Urothelium cell line (cell line): ENCODE results near the gene LAMA4.

ENCODE experiments used
- DNase-seq: peaks from one replicate; pipeline ENCODE4 v3.0.0; 2011; ENCODE audit warnings: low spot score, mixed read lengths
- FAIRE-seq: peaks from 2 replicates; lab custom pipeline; 2011; peaks lifted over from hg19 to GRCh38; lab: Jason Lieb, UNC

Gene LAMA4

GRCh38 chr6:112274774-112275173, 20.4 kb upstream of the LAMA4 start:
- no peak for FAIRE-seq
- no peak for DNase-seq

DNA sequence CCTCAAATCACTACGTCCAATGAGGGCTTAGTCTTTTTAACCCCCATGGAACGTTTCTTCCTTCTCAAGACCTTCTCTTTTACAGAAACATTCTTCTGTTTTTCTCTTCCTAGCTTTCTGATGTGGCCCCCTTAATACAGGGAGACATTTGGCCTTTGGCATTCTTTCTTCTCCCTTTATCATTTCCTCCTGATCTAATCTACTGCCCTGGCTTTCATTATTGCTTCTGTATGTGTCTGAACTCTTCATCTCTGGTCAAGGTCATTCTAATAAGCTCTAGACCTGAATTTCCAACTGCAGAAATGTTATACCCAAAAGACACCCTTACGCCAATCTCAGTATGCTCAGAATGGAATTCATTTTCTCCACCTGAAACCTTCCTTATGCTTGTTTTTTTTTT, 18.4 kb upstream of the LAMA4 start:
- FAIRE-seq (no peak), DNase-seq (no peak)

DNA sequence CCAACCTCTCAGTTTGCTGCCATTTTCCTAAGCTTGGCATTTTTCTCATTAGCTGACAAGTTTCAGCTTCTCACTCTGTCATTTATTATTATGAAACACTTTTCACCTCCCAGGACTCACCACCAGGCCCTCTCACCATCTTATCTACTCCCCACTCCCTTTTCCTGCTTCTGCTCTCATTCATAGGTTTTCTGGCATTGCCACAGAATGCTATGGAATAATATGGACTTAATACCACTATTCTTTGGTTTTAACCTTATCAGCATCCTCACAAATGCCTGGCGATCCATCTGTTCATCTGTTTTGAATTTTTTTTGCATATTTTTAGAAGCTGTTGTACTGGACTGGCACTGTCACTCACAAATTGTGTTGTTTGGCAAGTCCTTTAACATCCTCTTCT, 16.4 kb upstream of the LAMA4 start:
- FAIRE-seq = no peak
- DNase-seq = no peak

- no peak for FAIRE-seq
- DNase-seq = no peak
These were observed 15.7 kb upstream of the LAMA4 start for GRCh38 chr6:112269979-112270566.

DNA sequence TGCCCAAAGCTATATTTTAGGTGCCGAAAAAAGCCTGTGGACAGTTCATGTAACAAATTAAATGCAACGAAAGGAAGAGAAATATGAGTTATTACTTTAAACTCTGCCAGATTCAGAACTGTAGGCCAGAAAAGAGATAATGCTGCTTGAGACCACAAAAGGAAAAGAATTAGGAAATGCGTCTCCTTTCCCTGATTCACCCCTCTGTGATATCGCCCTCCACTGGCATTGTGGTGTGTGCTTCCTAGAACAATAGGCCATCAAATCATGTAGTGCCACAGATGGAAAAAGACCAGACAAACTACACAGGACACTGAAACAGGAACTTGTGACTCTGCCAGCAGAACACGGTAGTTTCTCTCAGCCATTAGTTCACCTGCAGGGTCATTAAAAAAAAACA, 14.7 kb upstream of the LAMA4 start:
- DNase-seq (no peak), FAIRE-seq (no peak)

DNA sequence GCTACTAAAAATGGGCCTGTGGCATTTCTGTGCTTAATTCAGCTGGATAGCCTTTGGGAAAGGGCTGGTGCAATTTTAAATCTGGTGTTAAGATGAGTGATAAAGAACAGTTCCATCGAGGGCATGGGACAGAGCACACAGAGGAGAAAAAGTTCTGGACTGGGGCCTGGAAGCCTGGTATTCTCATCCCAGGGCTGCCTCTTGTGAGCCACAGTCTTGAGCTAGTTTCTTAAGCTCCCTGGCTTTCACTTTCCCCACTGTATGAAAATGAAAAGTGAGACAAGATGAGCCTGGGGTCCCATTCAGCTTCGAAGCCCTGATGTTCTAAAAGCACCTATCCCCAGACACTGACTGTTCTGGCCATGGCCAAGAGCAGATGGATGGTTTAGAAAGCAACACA, 14.3 kb upstream of the LAMA4 start:
- no peak for DNase-seq
- no peak for FAIRE-seq

DNA sequence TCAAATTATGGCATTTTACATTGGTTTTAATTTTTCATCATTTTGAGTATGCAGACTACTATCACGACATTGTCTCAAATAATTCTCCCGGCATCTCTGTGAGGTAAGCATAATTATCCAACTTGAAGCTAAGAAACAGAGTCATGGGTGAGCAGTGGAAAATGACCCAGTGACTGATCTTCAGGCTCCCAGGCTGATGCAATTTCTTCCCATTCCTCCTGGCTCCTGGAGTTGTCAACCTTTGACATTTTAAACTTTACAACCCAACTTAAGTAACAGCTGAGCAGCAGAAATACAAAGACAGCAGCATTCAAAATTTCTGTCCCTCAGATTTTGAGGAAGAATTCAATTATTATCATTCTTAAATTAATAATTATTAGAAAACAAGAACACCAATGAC, 13.7 kb upstream of the LAMA4 start:
- DNase-seq (no peak), FAIRE-seq (no peak)

DNA sequence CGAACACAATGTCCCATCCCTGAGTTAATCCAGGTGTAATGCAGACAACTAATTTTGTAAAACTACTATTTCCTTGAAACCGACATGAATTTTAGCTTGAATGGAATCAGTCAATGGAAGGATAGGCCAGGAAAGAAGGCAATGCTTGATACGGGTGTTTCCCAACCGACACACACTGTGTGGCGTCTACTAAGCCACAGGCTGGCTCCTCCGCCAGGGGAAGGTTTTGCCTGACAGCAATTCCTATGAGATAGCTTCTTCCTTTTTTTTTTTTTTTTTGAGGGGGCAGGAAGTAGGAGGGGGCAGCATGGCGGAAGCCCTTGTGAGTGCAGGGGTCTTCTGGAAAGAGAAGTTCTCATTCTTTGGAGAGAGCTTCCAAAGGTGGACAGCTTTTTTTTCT, 12.0 kb upstream of the LAMA4 start:
- DNase-seq (no peak), FAIRE-seq (no peak)

DNA sequence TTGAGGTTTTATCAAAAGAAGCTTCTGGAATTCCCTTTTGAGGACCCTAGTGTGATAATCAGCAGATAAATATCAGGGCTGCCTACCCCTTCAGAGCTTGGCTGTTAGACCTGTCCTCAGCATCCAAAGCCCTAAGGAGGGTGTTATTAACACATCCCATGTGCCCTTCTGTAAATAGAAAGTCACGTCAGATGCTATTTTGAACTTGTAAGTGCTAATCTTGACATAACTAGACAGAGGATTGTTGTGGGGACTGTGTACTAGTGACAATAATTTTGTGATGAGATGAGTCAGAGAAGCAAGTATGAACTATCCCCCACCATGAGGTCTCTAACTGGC, 4.9 kb upstream of the LAMA4 start:
- DNase-seq = no peak
- FAIRE-seq = no peak

DNA sequence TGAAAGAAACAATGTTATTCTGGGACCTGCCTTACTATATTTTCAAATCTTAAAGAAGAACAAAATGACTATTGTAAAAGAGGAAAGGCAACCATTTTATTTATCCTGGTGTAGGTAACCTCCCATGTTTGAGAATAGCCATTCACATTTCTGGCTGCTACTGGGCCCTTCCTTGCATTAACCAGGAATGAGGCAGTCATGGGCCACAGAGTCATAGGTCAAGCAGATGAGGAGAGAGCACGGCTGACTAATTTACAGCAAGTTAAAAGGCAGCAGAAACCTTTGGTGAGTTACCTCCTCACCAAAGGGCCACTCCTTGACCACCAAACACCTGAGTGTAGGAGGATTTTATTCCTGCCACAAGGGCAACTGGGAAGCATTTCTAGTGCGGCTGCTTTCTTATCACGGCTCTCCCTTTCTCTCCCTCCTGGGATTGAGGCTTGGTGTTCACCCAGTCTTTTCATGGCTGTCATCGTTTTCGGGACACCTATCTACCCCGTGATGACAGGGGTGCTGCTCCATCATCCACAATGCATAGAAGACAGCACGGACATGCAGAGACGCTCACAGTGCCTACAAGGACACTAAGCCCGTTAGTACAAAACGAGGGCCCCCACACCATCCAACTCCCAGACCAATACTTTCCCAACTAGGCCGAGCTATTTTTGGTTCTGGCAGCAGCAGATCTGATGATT, 4.4 kb upstream of the LAMA4 start:
- no peak for FAIRE-seq
- no peak for DNase-seq

DNA sequence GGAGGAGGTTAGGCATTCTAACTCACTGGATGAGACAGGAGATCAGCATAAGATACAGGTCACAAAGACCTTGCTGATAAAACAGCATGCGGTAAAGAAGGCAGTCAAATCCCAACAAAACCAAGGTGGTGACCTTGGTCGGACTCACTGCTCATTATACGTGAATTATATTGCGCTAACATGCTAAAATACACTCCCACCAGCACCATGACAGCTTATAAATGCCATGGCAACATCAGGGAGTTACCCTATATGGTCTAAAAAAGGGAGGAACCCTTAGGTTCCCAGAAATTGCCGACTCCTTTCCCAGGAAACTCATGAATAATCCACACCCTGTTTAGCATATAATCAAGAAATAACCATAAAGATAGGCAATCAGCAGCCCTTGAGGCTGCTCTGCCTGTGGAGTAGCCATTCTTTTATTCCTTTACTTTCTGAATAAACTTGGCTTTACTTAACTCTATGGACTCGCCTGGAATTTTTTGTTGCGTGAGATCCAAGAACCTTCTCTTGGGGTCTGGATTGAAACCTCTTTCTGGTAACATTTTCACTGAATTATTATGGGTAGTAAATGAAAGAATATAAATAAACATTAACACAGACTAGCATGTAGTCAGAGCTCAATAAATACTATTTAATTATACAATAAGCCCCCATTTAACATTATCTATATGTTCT, 3.0 kb upstream of the LAMA4 start:
- no peak for FAIRE-seq
- DNase-seq = no peak

GRCh38 chr6:112254921-112255320, 554 bp upstream of the LAMA4 start:
- FAIRE-seq (no peak), DNase-seq (no peak)

- no peak for FAIRE-seq
- DNase-seq = peak; percentile 16
These were observed 898 bp downstream of the LAMA4 start for GRCh38 chr6:112253498-112253840.

GRCh38 chr6:112252571-112253497, 1.5 kb downstream of the LAMA4 start:
- FAIRE-seq (no peak), DNase-seq (no peak)

DNA sequence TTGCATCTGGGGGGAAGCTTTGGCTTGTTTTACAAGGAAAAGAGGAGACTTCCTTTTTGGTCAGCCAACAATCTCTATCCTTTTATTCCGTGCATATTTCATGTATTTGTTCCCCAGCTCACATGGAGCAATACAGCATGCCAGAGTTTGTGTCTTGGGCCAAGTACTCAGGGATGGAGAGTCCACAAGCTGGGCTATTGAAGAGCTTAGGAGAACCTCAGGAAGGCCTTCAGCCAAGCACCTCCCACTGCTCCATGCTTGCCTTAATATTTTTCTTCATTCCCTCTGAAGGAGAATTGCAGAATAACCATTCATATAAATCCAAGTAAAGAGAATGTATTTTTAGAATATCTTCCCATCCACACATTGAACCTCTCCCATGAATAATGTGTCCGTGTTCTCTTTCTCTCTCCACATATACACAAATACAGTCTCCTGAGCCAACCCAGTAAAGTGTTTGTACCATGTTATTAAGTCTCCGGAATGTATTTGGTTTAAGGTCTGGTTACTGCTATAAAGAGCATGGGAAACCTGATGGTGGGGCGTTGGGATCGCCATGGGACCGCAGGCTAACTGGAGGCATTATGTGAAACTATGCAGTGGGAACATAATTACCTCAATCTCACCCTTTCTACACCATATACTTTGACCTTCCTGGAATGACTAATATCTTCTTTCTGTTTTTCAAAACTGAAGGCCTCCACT, 3.0 kb downstream of the LAMA4 start:
- DNase-seq = no peak
- no peak for FAIRE-seq

DNA sequence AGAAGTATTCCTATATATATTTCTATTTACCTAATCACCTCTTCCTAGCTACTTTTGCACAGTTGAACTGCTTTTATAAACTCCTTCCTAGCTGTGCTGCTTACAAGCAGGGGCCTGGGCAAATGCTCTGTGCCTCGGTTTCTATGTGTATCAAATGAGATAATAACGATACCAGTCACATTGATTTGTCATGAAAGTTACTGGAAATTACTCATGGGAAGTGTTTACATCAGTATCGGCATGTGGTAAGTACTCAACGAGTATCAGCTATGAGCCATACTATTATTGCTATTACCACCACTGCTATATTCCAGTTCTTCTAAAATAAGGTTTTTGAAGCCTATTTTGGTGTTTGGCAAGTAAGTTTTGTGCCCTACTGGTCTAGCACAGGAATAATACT, 4.9 kb downstream of the LAMA4 start:
- FAIRE-seq = no peak
- DNase-seq = no peak

DNA sequence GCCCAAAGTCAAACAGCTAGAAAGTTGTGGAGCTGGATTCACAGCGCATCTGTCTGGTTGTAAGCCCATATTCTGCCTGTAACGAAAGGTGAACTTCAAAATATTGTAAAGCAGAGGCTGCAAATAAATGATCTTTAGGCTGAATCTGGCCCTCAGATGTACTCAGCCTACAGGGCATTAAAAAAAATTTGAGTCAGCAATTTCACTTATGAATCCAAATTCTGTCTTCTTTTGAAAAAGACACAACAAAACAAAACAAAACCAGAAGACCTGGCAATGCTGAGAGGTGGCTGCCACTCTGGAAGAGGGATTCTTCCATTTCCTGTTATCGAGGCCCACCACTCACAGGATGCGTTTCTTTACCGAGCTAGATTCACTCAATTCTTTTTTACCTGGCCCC, 7.1 kb downstream of the LAMA4 start:
- DNase-seq (no peak), FAIRE-seq (no peak)

DNA sequence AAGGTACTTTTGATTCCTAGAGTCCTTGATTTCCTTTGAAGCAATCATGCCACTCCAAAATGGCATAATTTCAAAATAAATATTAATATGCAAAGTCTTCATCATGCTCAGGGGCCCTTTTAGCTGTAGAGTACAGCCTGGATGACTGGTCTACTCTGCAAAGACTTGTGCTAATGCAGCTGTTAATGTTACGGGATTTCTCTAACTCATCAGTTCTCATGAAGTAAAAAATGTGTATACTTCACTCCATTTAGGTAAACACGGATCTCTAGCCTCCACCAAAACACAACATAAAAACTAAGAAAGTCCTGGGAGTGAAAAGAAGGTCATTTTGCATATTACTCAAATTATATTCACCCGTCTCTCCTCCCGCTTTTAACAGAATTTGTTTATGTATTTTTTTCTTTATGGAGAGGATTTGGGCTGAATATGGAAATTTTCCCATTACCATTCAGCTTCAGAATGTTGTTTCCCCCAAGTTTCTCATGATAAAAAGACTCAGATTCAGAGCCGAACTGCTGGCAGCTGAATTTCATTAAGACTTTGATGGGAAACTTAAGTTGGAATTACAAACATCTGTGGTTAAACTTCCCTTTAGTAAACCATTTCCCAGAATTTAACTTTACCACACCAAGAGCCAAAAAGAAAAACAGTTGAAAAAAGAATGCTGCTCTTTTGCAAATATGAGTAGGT, 8.7 kb downstream of the LAMA4 start:
- FAIRE-seq (no peak), DNase-seq (no peak)

DNA sequence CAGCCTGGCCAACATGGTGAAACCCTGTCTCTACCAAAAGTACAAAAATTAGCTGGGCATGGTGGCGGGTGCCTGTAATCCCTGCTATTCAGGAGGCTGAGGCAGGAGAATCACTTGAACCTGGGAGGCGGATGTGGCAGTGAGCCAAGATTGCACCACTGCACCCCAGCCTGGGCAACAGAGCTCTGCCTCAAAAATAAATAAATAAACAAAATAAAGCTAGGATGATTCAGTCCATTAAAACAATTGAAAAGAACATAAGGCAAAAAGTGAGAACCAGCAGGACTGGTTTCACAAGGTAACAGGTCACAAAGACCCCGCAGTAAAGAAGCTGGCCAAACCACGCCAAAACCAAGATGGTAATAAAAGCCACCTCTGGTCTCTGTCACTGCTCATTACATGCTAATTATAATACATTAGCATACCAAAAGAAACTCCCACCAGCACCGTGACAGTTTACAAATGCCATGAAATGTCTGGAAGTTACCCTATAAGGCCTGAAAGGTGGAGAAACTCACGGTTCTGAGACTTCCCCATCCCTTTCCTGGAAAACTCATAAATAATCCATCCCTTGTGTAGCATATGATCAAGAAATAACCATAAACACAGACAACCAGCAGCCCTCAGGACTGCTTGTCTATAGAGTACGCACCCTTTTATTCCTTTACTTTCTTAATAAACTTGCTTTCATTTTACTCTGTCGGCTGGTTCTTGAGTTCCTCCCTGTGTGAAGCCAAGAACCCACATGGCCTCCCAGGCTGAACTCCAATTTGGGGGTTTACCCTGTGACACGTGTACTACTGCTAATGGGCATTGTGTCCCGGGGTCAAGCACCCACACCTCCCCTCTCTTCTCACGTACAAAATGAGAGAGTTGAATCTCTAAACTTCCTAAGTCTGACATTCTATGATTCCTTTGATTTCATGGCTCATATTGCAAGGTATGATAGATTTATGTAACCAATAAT, 10.2 kb downstream of the LAMA4 start:
- DNase-seq (no peak), FAIRE-seq (no peak)
